ENCODE results near the gene TRIM41. TPM values are rescaled to one million over a fixed set of nuclear protein-coding genes. Genes with fewer than 3 reads are reported as not detected.
A peak's percentile ranks its signal among the peaks of the same experiment; 100 is the strongest.

Gene TRIM41
- total and polyA plus RNA-seq, 9 of the 15 experiments (the other 6 are each of a cell fraction or from before 2014, with no cell fraction given), result 1.8 to 47.6 (median 20.9) TPM

GRCh38 chr5:181260720-181261319 is 37.7 kb downstream of the TRIM41 start, which contains the start of gene TRIM52 (continued):
- no peak; the same call in 1 of the 2 replicates for TF ChIP-seq ZBTB40 (IDR thresholded peaks at IDR 0.05)
- no peak for TF ChIP-seq ZBTB40 (CRISPR knock-in tag; IDR thresholded peaks at IDR 0.05)
- TF ChIP-seq SNRNP70 (optimal IDR thresholded peaks at IDR 0.05; ENCODE audit: low read depth, low read length), result no peak
- TF ChIP-seq HIVEP1 (CRISPR knock-in tag; IDR thresholded peaks at IDR 0.05), result no peak
- TF ChIP-seq JUNB (CRISPR knock-in tag; conservative IDR thresholded peaks at IDR 0.05), result no peak
- TF ChIP-seq SNAPC5 (CRISPR knock-in tag; IDR thresholded peaks at IDR 0.05), result no peak
- peak; percentile 46 for TF ChIP-seq MXD1 (CRISPR knock-in tag; IDR thresholded peaks at IDR 0.05; ENCODE audit: borderline replicate concordance, poor library complexity, severe bottlenecking)
- TF ChIP-seq POLR2B (IDR thresholded peaks at IDR 0.05; ENCODE audit: low read depth, partially characterized antibody), result peak; percentile 78
- peak; percentile 99 for TF ChIP-seq CREM (IDR thresholded peaks at IDR 0.05; ENCODE audit: low read depth)
- TF ChIP-seq SMARCA4 (IDR thresholded peaks at IDR 0.05), result no peak
- no peak for TF ChIP-seq MBD1 (CRISPR knock-in tag; IDR thresholded peaks at IDR 0.05)
- peak; percentile 94 to 97 for TF ChIP-seq MNT (conservative IDR thresholded peaks at IDR 0.05)

Measured in K562 (cell line).